ENCODE data around the gene IFNA8. TPM values are rescaled to one million over a fixed set of nuclear protein-coding genes. Genes with fewer than 3 reads are reported as not detected.
A peak's percentile ranks its signal among the peaks of the same experiment; 100 is the strongest.
"Not testable (repeated sequence)": the region's sequence is repeated elsewhere in the genome, so short reads cannot be mapped to it uniquely, and the experiment has no call there.

Gene IFNA8
- total RNA-seq, 1 experiment from 2014 or later = not detected

DNA sequence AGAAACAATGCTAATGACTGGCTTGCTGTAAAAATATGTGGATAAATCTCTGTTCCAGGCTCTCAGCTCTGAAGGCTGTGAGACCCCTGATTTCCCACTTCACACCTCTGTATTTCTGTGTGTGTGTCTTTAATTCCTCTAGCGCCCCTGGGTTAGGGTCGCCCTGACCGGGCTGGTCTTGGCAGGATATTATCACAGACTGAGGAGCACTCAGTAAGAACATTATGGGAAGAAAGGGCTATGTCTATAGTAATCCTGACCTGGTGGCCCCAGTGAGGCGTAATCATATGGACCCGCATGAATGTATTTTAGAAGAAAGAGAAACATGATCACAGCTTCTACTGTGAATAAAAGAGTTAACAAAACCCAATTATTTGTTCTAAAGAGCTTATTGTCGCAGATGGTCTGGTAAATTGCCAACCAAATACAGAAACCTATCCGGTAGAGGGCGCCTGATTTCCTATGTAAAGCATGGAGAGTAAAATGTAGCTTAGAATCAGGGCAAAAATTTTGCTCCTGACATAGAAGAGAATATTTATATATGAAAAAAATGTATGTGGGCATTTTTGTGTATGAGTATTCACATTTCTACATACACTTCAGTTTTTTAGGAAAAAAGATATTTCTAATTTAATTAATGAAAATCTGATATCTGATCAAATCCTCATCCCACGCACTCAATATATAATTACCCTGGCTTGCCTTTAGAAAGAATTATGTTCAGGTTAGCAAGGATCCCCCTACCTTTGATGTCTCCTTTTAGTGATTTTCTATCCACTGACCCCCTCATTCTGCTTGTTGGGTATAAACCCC lies 25.5 kb downstream of the IFNA8 start:
- H3K4me1 Mint-ChIP-seq = peaks cover 4 to 8% of the 10 kb centered on the region in 2 experiments
- Histone ChIP-seq H3K9me3 (ENCODE audit: control insufficient read depth, low read depth, low read length) (no peaks in the 10 kb centered on the region), H3K27me3 (ENCODE audit: insufficient read depth, low read length) (no peaks in the 10 kb centered on the region), H4K91ac (ENCODE audit: insufficient read length, low read depth, low read length) (no peak overlapping the region), H3K4me2 (ENCODE audit: insufficient read depth, insufficient read length, low read length) (no peak overlapping the region), H2BK12ac (ENCODE audit: insufficient read length, low read depth, low read length) (no peak overlapping the region), H3K56ac (ENCODE audit: insufficient read length, low read depth, low read length) (no peak overlapping the region), H2BK120ac (ENCODE audit: low read depth, low read length, poor library complexity, severe bottlenecking) (no peak overlapping the region), H4K5ac (ENCODE audit: insufficient read length, low read depth, low read length) (no peak overlapping the region), H4K8ac (replicated peaks; ENCODE audit: insufficient read length, low read depth, low read length) (no peak overlapping the region), H4K20me1 (ENCODE audit: control insufficient read depth, insufficient read depth, insufficient read length) (no peaks in the 10 kb centered on the region), H3T11ph (ENCODE audit: low read length) (no peak overlapping the region), H3K9ac (ENCODE audit: extremely low read depth, insufficient read length, low read length) (no peak overlapping the region), H3K79me2 (ENCODE audit: insufficient read depth, low read length) (no peaks in the 10 kb centered on the region), H2AFZ (ENCODE audit: low read length) (no peak overlapping the region), H2AK5ac (ENCODE audit: insufficient read length, low read length) (no peak overlapping the region), H3K27ac (ENCODE audit: insufficient read length, low read depth, low read length) (no peak overlapping the region), H2BK5ac (ENCODE audit: insufficient read length, low read length) (no peak overlapping the region), H3K14ac (ENCODE audit: insufficient read depth, low read length) (no peak overlapping the region), H3K23ac (ENCODE audit: insufficient read length, low read depth, low read length) (no peak overlapping the region), H2BK20ac (ENCODE audit: low read depth, low read length, poor library complexity, severe bottlenecking) (no peak overlapping the region), H2BK15ac (ENCODE audit: low read depth, low read length) (no peak overlapping the region), H3K4me1 (ENCODE audit: insufficient read depth, low read length) (no peaks in the 10 kb centered on the region; the same call in 1 of the 2 replicates), H3K18ac (ENCODE audit: insufficient read length, low read depth, low read length) (no peak overlapping the region), H3K4ac (ENCODE audit: low read depth, low read length) (no peak overlapping the region), H3K79me1 (ENCODE audit: insufficient read depth, low read depth, low read length, poor library complexity, severe bottlenecking) (no peaks in the 10 kb centered on the region), H3K23me2 (ENCODE audit: insufficient read length, low read depth, low read length, poor library complexity, severe bottlenecking) (no peaks in the 10 kb centered on the region)
- H3K27ac Mint-ChIP-seq = no peak overlapping the region
- H3K36me3 Mint-ChIP-seq (ENCODE audit: insufficient read depth in 1 of 3, low read depth in 3 of 3) = no peaks in the 10 kb centered on the region
- H3K27me3 Mint-ChIP-seq (ENCODE audit: low read depth) = no peaks in the 10 kb centered on the region
- no peak for DNase-seq
- TF ChIP-seq, protein P1, sequence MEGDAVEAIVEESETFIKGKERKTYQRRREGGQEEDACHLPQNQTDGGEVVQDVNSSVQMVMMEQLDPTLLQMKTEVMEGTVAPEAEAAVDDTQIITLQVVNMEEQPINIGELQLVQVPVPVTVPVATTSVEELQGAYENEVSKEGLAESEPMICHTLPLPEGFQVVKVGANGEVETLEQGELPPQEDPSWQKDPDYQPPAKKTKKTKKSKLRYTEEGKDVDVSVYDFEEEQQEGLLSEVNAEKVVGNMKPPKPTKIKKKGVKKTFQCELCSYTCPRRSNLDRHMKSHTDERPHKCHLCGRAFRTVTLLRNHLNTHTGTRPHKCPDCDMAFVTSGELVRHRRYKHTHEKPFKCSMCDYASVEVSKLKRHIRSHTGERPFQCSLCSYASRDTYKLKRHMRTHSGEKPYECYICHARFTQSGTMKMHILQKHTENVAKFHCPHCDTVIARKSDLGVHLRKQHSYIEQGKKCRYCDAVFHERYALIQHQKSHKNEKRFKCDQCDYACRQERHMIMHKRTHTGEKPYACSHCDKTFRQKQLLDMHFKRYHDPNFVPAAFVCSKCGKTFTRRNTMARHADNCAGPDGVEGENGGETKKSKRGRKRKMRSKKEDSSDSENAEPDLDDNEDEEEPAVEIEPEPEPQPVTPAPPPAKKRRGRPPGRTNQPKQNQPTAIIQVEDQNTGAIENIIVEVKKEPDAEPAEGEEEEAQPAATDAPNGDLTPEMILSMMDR (conservative IDR thresholded peaks at IDR 0.05) = peak; percentile 72
- no peaks in the 10 kb centered on the region; a peak in 1 of 5 replicates for H3K9me3 Mint-ChIP-seq
- no peak overlapping the region for H3K4me3 Mint-ChIP-seq
- no CpG with 5 or more reads among the region's 9 CpGs for WGBS (ENCODE audit: extremely low coverage, insufficient read length, low lambda C conversion rate)

- H3K23ac ChIP-seq (ENCODE audit: insufficient read length, low read depth, low read length); H2AK5ac ChIP-seq (ENCODE audit: insufficient read length, low read length); DNase-seq; H4K20me1 ChIP-seq (ENCODE audit: control insufficient read depth, insufficient read depth, insufficient read length); H3K27ac Mint-ChIP-seq; H3K14ac ChIP-seq (ENCODE audit: insufficient read depth, low read length); H3K36me3 Mint-ChIP-seq (ENCODE audit: insufficient read depth in 1 of 3, low read depth in 3 of 3); H3K27me3 Mint-ChIP-seq (ENCODE audit: low read depth); H3K4me1 Mint-ChIP-seq; H3K9me3 Mint-ChIP-seq; H2BK5ac ChIP-seq (ENCODE audit: insufficient read length, low read length); H3K9ac ChIP-seq (ENCODE audit: extremely low read depth, insufficient read length, low read length); H2BK12ac ChIP-seq (ENCODE audit: insufficient read length, low read depth, low read length); H4K5ac ChIP-seq (ENCODE audit: insufficient read length, low read depth, low read length); H3K56ac ChIP-seq (ENCODE audit: insufficient read length, low read depth, low read length); H3K27ac ChIP-seq (ENCODE audit: insufficient read length, low read depth, low read length); H4K8ac ChIP-seq (replicated peaks; ENCODE audit: insufficient read length, low read depth, low read length); H2BK15ac ChIP-seq (ENCODE audit: low read depth, low read length); H3K4me3 Mint-ChIP-seq; H2BK120ac ChIP-seq (ENCODE audit: low read depth, low read length, poor library complexity, severe bottlenecking); H3K4ac ChIP-seq (ENCODE audit: low read depth, low read length); H3K79me2 ChIP-seq (ENCODE audit: insufficient read depth, low read length); H3K4me2 ChIP-seq (ENCODE audit: insufficient read depth, insufficient read length, low read length); H3K23me2 ChIP-seq (ENCODE audit: insufficient read length, low read depth, low read length, poor library complexity, severe bottlenecking); H3T11ph ChIP-seq (ENCODE audit: low read length); H2AFZ ChIP-seq (ENCODE audit: low read length); H3K18ac ChIP-seq (ENCODE audit: insufficient read length, low read depth, low read length); H4K91ac ChIP-seq (ENCODE audit: insufficient read length, low read depth, low read length); H3K4me1 ChIP-seq (ENCODE audit: insufficient read depth, low read length); H2BK20ac ChIP-seq (ENCODE audit: low read depth, low read length, poor library complexity, severe bottlenecking); H3K9me3 ChIP-seq (ENCODE audit: control insufficient read depth, low read depth, low read length); H3K79me1 ChIP-seq (ENCODE audit: insufficient read depth, low read depth, low read length, poor library complexity, severe bottlenecking); H3K27me3 ChIP-seq (ENCODE audit: insufficient read depth, low read length): not testable (repeated sequence)
- WGBS (ENCODE audit: extremely low coverage, insufficient read length, low lambda C conversion rate) = no CpG with 5 or more reads among the region's 7 CpGs
Measured at GRCh38 chr9:21435015-21435383, 26.1 kb downstream of the IFNA8 start.
